KMS-11 (cell line): ENCODE measurements around the gene CPED1.
"Not testable (repeated sequence)": the region's sequence is repeated elsewhere in the genome, so short reads cannot be mapped to it uniquely, and the experiment has no call there.

ENCODE experiments used
- H2AFZ ChIP-seq: fragments of 200-600 bp; sonication (generic); 2 replicates; pipeline ENCODE4 v1.6.1; 2016; ENCODE audit warnings: antibody characterized with exemption, mixed run types, low read depth
- H3K27ac ChIP-seq: fragments of 200-600 bp; sonication (generic); 2 replicates; pipeline ENCODE4 v1.6.1; 2016; ENCODE audit warnings: mild to moderate bottlenecking, mixed run types
- H3K27me3 ChIP-seq: fragments of 200-600 bp; sonication (generic); 2 replicates; pipeline ENCODE4 v1.6.1; 2017; ENCODE audit warnings: mild to moderate bottlenecking, low read depth, mixed run types, moderate library complexity; ENCODE audit not compliant: insufficient read depth
- H3K36me3 ChIP-seq: fragments of 200-600 bp; sonication (generic); 2 replicates; pipeline ENCODE4 v1.6.1; 2017; ENCODE audit warnings: mild to moderate bottlenecking, mixed run types; ENCODE audit not compliant: insufficient read depth
- H3K4me1 ChIP-seq: fragments of 200-600 bp; sonication (generic); 2 replicates; pipeline ENCODE4 v1.6.1; 2016; ENCODE audit warnings: mild to moderate bottlenecking, low read depth, mixed run types; ENCODE audit not compliant: poor library complexity, severe bottlenecking
- H3K4me2 ChIP-seq: fragments of 200-600 bp; sonication (generic); 2 replicates; pipeline ENCODE4 v1.7.0; 2016; ENCODE audit warnings: mild to moderate bottlenecking, mixed run types
- H3K4me3 ChIP-seq: fragments of 200-600 bp; sonication (generic); IDR thresholded peaks from 2 replicates; pipeline ENCODE4 v1.6.1; 2017; ENCODE audit warnings: low read depth, low read length, mixed read lengths; ENCODE audit not compliant: insufficient read depth
- H3K79me2 ChIP-seq: fragments of 200-600 bp; sonication (generic); 2 replicates; pipeline ENCODE4 v1.6.1; 2016; ENCODE audit warnings: low read depth, mixed run types; ENCODE audit not compliant: insufficient read depth
- H3K9ac ChIP-seq: fragments of 200-600 bp; sonication (generic); 2 replicates; pipeline ENCODE4 v1.6.1; 2016; ENCODE audit warnings: mild to moderate bottlenecking, mixed run types
- H4K20me1 ChIP-seq: fragments of 200-600 bp; sonication (generic); 2 replicates; pipeline ENCODE4 v1.6.1; 2016; ENCODE audit warnings: mild to moderate bottlenecking, mixed run types; ENCODE audit not compliant: insufficient read depth
- CTCF ChIP-seq: fragments of 200-600 bp; sonication (generic); conservative IDR thresholded peaks from 2 replicates; pipeline ENCODE4 v1.6.1; 2017; ENCODE audit warnings: low read depth, mild to moderate bottlenecking, antibody characterized with exemption, low read length, moderate library complexity, mixed read lengths

CPED1 gene

DNA sequence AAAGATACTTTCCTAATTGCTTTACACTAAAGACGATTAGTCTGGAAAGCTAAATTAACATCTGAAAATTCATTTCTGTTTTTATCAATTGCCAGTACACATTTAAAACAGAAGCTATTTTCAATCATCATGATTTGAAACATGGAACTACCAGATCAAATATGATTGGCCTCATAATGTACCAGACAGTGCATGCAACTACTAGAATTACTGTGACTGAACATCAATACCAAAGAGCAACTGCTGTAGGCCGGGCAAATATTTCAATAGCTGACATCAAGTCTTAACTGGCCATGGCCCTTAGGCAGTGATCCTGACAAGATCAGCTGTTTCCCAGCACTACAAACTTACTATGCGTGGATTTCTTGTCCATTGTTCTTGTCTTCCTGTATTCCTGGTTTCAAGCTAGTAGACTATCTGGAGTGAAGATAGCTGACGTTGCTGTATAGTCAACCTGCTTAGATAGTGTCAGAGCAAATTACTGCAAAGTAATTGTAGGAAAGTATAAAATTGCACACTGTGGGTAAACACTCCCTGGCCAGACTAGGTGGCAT is 318.6 kb downstream of the CPED1 start:
- H3K27me3 ChIP-seq: no peaks in the 10 kb centered on the region
- no peaks in the 10 kb centered on the region for H3K36me3 ChIP-seq
- TF ChIP-seq CTCF: no peak
- H4K20me1 ChIP-seq: no peaks in the 10 kb centered on the region
- H3K9ac ChIP-seq: peak overlapping the region; percentile 13; the same call in 1 of the 2 replicates
- H3K4me1 ChIP-seq: peaks cover 67% of the 10 kb centered on the region
- H3K4me3 ChIP-seq: no peak overlapping the region
- H2AFZ ChIP-seq: peak overlapping the region; percentile 19; the same call in 1 of the 2 replicates
- H3K4me2 ChIP-seq: peak overlapping the region; percentile 74
- H3K27ac ChIP-seq: peak overlapping the region; percentile 68
- H3K79me2 ChIP-seq: no peaks in the 10 kb centered on the region

DNA sequence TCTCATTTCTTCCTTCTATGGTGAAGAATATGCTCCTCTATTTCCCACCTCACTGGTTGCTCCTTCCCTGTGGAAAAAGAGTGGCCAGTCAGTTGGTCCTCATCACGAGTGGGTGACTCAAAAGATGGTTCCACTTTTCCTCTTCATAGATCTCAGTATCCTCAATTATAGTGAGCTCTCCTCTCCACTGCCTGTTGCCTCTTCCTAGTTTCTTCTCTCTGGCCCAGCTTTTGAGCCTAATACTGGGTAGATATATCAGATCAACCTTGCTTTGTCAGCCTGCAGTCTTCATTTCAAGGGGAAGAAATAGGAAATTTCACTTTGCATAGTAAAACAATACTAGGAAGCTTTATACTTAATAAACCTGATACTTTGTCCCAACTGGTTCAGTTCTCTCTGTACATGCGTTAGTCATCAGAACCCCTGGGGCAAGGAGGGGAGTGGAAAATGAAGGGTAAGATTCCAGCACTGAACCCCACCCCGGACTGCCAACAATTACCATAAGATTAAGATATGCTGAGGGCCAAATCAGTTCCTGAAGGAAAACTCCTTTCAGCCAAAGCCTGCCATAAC is 324.8 kb downstream of the CPED1 start:
- TF ChIP-seq CTCF: no peak; the same call in 1 of the 2 replicates
- Histone ChIP-seq H2AFZ (peak overlapping the region; percentile 73), H3K4me2 (peak overlapping the region; percentile 67), H3K4me1 (peaks cover 47% of the 10 kb centered on the region), H3K27ac (peak overlapping the region; percentile 84), H4K20me1 (no peaks in the 10 kb centered on the region), H3K9ac (peak overlapping the region; percentile 66), H3K36me3 (no peaks in the 10 kb centered on the region), H3K4me3 (peak overlapping the region; percentile 73), H3K79me2 (no peaks in the 10 kb centered on the region), H3K27me3 (no peaks in the 10 kb centered on the region)

- peak overlapping the region; percentile 84 for H3K27ac ChIP-seq
- peak overlapping the region; percentile 73 for H3K4me3 ChIP-seq
- no peaks in the 10 kb centered on the region for H3K27me3 ChIP-seq
- H3K4me1 ChIP-seq: peaks cover 43% of the 10 kb centered on the region
- H3K36me3 ChIP-seq: no peaks in the 10 kb centered on the region
- H3K4me2 ChIP-seq: peak overlapping the region; percentile 67
- peak overlapping the region; percentile 73 for H2AFZ ChIP-seq
- peak overlapping the region; percentile 66 for H3K9ac ChIP-seq
- H3K79me2 ChIP-seq: no peaks in the 10 kb centered on the region
- no peaks in the 10 kb centered on the region for H4K20me1 ChIP-seq
- TF ChIP-seq CTCF: 0 out of 2 replicates have a peak, but pooled peaks have one; percentile 15
These were observed 325.5 kb downstream of the CPED1 start for GRCh38 chr7:121313793-121314676.

DNA sequence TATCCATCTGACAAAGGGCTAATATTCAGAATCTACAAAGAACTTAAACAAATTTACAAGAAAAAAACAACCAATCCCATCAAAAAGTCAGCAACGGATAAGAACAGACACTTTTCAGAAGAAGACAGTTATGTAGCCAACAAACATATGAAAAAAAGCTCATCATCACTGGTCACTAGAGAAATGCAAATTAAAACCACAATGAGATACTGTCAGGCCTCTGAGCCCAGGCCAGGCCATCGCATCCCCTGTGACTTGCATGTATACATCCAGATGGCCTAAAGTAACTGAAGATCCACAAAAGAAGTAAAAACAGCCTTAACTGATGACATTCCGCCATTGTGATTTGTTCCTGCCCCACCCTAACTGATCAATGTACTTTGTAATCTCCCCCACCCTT is 326.7 kb downstream of the CPED1 start:
- not testable (repeated sequence) for H3K36me3 ChIP-seq, H3K27me3 ChIP-seq, H3K79me2 ChIP-seq, H3K4me3 ChIP-seq, H4K20me1 ChIP-seq, H3K9ac ChIP-seq, H2AFZ ChIP-seq
- Histone ChIP-seq H3K27ac (peak overlapping the region; percentile 84; the same call in 1 of the 2 replicates), H3K4me2 (peak overlapping the region; percentile 67), H3K4me1 (peaks cover 43% of the 10 kb centered on the region)
